ENCODE results near the gene HSD11B1. TPM values are rescaled to one million over a fixed set of nuclear protein-coding genes. Genes with fewer than 3 reads are reported as not detected.
A peak's percentile ranks its signal among the peaks of the same experiment; 100 is the strongest.

Gene HSD11B1
- polyA plus RNA-seq, 2 donors, result 0.24 to 0.41 TPM

GRCh38 chr1:209705033-209705598 is 470 bp downstream of the HSD11B1 start:
- H3K27ac ChIP-seq (ENCODE audit: low read depth in 2 of 2, low read length in 1 of 2), result no peak overlapping the region

DNA sequence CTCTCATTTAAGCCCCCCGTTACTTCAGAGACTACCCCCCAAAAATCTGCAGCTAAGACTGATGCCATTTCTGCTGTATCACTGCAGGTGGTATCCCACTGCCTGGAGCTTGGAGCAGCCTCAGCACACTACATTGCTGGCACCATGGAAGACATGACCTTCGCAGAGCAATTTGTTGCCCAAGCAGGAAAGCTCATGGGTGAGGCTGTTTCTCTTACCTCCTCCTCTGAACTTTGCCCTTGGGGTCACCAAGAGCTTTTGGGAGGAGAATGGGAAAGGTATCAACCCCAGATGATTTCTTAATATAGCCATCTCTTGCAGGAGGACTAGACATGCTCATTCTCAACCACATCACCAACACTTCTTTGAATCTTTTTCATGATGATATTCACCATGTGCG is 2.0 kb downstream of the HSD11B1 start:
- Histone ChIP-seq H3K36me3 (ENCODE audit: control insufficient read depth in 2 of 2, insufficient read depth in 2 of 2, low read length in 1 of 2) (no peaks in the 10 kb centered on the region), H3K27me3 (ENCODE audit: control insufficient read depth in 1 of 2, insufficient read depth in 2 of 2, low read length in 2 of 2) (peaks cover 0 to 3% of the 10 kb centered on the region in 2 donors), H3K27ac (ENCODE audit: low read depth in 2 of 2, low read length in 1 of 2) (no peak overlapping the region), H3K9me3 (ENCODE audit: control insufficient read depth in 2 of 2, insufficient read depth in 1 of 2, low read depth in 1 of 2, low read length in 1 of 2) (no peaks in the 10 kb centered on the region), H3K4me3 (ENCODE audit: low read depth in 1 of 2, low read length in 2 of 2) (no peak overlapping the region), H3K4me1 (ENCODE audit: control insufficient read depth in 2 of 2, insufficient read depth in 2 of 2, low read length in 1 of 2) (no peaks in the 10 kb centered on the region)
- WGBS, 2 donors, result 96% methylated on average over 3 of the region's 3 CpGs

More at GRCh38 chr1:209705033-209705598, 470 bp downstream of the HSD11B1 start:
- no peak overlapping the region for H3K4me3 ChIP-seq (ENCODE audit: low read depth in 1 of 2, low read length in 2 of 2)
- H3K36me3 ChIP-seq (ENCODE audit: control insufficient read depth in 2 of 2, insufficient read depth in 2 of 2, low read length in 1 of 2), result no peaks in the 10 kb centered on the region
- 75 to 83% methylated on average over 2 of the region's 2 CpGs for WGBS, 2 donors
- H3K4me1 ChIP-seq (ENCODE audit: control insufficient read depth in 2 of 2, insufficient read depth in 2 of 2, low read length in 1 of 2), result no peaks in the 10 kb centered on the region
- H3K9me3 ChIP-seq (ENCODE audit: control insufficient read depth in 2 of 2, insufficient read depth in 1 of 2, low read depth in 1 of 2, low read length in 1 of 2), result no peaks in the 10 kb centered on the region
- peaks cover 0 to 3% of the 10 kb centered on the region in 2 donors for H3K27me3 ChIP-seq (ENCODE audit: control insufficient read depth in 1 of 2, insufficient read depth in 2 of 2, low read length in 2 of 2)

DNA sequence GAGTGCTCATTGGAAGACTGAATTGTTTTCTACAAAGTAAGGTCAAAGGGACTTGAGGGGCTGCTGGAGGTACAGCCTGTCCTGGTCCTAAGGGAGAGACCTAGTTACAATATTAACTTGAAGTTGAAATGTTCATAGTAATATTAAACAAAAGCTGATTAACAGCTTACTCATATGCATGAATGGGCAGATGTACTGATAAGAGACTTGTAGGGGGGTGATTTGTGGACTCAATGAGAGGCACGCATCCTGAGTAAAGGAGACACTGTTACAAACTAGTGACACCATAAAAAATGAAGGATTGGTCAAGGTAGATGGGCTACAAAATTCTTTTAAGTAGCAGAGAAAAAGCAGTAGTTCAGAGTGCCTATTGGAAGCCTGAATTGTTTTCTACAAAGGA is 2.7 kb downstream of the HSD11B1 start:
- H3K36me3 ChIP-seq (ENCODE audit: control insufficient read depth in 2 of 2, insufficient read depth in 2 of 2, low read length in 1 of 2), result no peaks in the 10 kb centered on the region
- peaks cover 0 to 3% of the 10 kb centered on the region in 2 donors for H3K27me3 ChIP-seq (ENCODE audit: control insufficient read depth in 1 of 2, insufficient read depth in 2 of 2, low read length in 2 of 2)
- no peak overlapping the region for H3K4me3 ChIP-seq (ENCODE audit: low read depth in 1 of 2, low read length in 2 of 2)
- H3K9me3 ChIP-seq (ENCODE audit: control insufficient read depth in 2 of 2, insufficient read depth in 1 of 2, low read depth in 1 of 2, low read length in 1 of 2), result no peaks in the 10 kb centered on the region
- no peaks in the 10 kb centered on the region for H3K4me1 ChIP-seq (ENCODE audit: control insufficient read depth in 2 of 2, insufficient read depth in 2 of 2, low read length in 1 of 2)
- H3K27ac ChIP-seq (ENCODE audit: low read depth in 2 of 2, low read length in 1 of 2), result no peak overlapping the region
- WGBS, 2 donors, result 90 to 91% methylated on average over 1 of the region's 1 CpG

DNA sequence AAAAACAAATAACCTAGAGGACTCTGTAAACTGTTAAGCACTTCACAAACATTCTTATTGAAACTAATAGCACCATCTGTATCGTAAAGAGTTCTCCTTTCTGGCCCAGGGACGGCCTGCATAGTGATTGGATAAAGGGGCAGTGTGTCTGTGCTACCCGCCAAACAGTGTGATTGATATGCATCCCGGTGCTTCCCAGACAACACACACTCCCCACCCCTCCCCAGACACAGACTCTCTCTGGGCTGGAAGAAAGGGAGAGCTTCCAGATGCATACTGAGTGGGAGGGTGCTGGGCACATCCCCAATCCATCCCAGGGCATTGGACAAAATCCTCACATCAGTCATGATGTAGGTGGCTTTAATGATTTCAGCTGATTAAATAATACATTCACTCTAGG is 3.7 kb downstream of the HSD11B1 start:
- Histone ChIP-seq H3K4me3 (ENCODE audit: low read depth in 1 of 2, low read length in 2 of 2) (no peak overlapping the region), H3K4me1 (ENCODE audit: control insufficient read depth in 2 of 2, insufficient read depth in 2 of 2, low read length in 1 of 2) (no peaks in the 10 kb centered on the region), H3K27ac (ENCODE audit: low read depth in 2 of 2, low read length in 1 of 2) (no peak overlapping the region), H3K36me3 (ENCODE audit: control insufficient read depth in 2 of 2, insufficient read depth in 2 of 2, low read length in 1 of 2) (no peaks in the 10 kb centered on the region), H3K27me3 (ENCODE audit: control insufficient read depth in 1 of 2, insufficient read depth in 2 of 2, low read length in 2 of 2) (peaks cover 0 to 3% of the 10 kb centered on the region in 2 donors), H3K9me3 (ENCODE audit: control insufficient read depth in 2 of 2, insufficient read depth in 1 of 2, low read depth in 1 of 2, low read length in 1 of 2) (no peaks in the 10 kb centered on the region)
- WGBS, 2 donors, result 73% methylated on average over 4 of the region's 4 CpGs

GRCh38 chr1:209710093-209710492 is 5.4 kb downstream of the HSD11B1 start:
- no peaks in the 10 kb centered on the region for H3K9me3 ChIP-seq (ENCODE audit: control insufficient read depth in 2 of 2, insufficient read depth in 1 of 2, low read depth in 1 of 2, low read length in 1 of 2)
- 78 to 80% methylated on average over 2 of the region's 2 CpGs for WGBS, 2 donors
- H3K36me3 ChIP-seq (ENCODE audit: control insufficient read depth in 2 of 2, insufficient read depth in 2 of 2, low read length in 1 of 2), result no peaks in the 10 kb centered on the region
- H3K4me1 ChIP-seq (ENCODE audit: control insufficient read depth in 2 of 2, insufficient read depth in 2 of 2, low read length in 1 of 2), result peaks cover 2 to 3% of the 10 kb centered on the region in 2 donors
- peaks cover 0 to 3% of the 10 kb centered on the region in 2 donors for H3K27me3 ChIP-seq (ENCODE audit: control insufficient read depth in 1 of 2, insufficient read depth in 2 of 2, low read length in 2 of 2)
- H3K4me3 ChIP-seq (ENCODE audit: low read depth in 1 of 2, low read length in 2 of 2), result no peak overlapping the region
- no peak overlapping the region for H3K27ac ChIP-seq (ENCODE audit: low read depth in 2 of 2, low read length in 1 of 2)

- Histone ChIP-seq H3K9me3 (ENCODE audit: control insufficient read depth in 2 of 2, insufficient read depth in 1 of 2, low read depth in 1 of 2, low read length in 1 of 2) (no peaks in the 10 kb centered on the region), H3K4me3 (ENCODE audit: low read depth in 1 of 2, low read length in 2 of 2) (no peak overlapping the region), H3K4me1 (ENCODE audit: control insufficient read depth in 2 of 2, insufficient read depth in 2 of 2, low read length in 1 of 2) (peaks cover 2 to 3% of the 10 kb centered on the region in 2 donors), H3K27me3 (ENCODE audit: control insufficient read depth in 1 of 2, insufficient read depth in 2 of 2, low read length in 2 of 2) (peaks cover 0 to 3% of the 10 kb centered on the region in 2 donors), H3K27ac (ENCODE audit: low read depth in 2 of 2, low read length in 1 of 2) (no peak overlapping the region), H3K36me3 (ENCODE audit: control insufficient read depth in 2 of 2, insufficient read depth in 2 of 2, low read length in 1 of 2) (no peaks in the 10 kb centered on the region)
- WGBS, 2 donors, result 75 to 87% methylated on average over 3 of the region's 3 CpGs
These were observed 6.2 kb downstream of the HSD11B1 start for GRCh38 chr1:209710847-209711246.

- no peaks in the 10 kb centered on the region for H3K27me3 ChIP-seq (ENCODE audit: control insufficient read depth in 1 of 2, insufficient read depth in 2 of 2, low read length in 2 of 2)
- peak overlapping the region in 1 of 2 donors; percentile 31 for H3K27ac ChIP-seq (ENCODE audit: low read depth in 2 of 2, low read length in 1 of 2)
- H3K9me3 ChIP-seq (ENCODE audit: control insufficient read depth in 2 of 2, insufficient read depth in 1 of 2, low read depth in 1 of 2, low read length in 1 of 2), result peaks cover 0 to under 1% of the 10 kb centered on the region in 2 donors
- 85 to 86% methylated on average over 2 of the region's 2 CpGs for WGBS, 2 donors
- no peak overlapping the region for H3K4me3 ChIP-seq (ENCODE audit: low read depth in 1 of 2, low read length in 2 of 2)
- no peaks in the 10 kb centered on the region for H3K36me3 ChIP-seq (ENCODE audit: control insufficient read depth in 2 of 2, insufficient read depth in 2 of 2, low read length in 1 of 2)
- peaks cover 2 to 3% of the 10 kb centered on the region in 2 donors for H3K4me1 ChIP-seq (ENCODE audit: control insufficient read depth in 2 of 2, insufficient read depth in 2 of 2, low read length in 1 of 2)
These were observed 9.7 kb downstream of the HSD11B1 start for GRCh38 chr1:209714338-209714737.

DNA sequence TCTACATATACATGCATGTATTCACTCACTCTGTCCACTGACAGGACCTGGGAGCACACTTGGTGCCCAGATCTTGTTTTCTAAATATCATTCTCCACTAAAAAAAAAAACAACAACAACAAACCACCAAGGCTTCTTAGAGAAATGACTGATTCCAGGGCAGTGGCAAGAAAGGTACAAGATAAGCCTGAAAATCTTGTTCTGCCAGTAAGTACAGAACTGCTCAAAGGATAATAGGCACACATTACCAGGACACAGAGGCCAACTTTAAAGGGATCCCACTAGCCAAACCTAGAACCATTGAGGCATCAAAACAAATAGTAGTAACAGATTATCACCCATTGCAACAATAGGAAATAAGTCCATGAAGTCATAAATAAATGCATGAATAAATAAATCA is 10.7 kb downstream of the HSD11B1 start:
- Histone ChIP-seq H3K27ac (ENCODE audit: low read depth in 2 of 2, low read length in 1 of 2) (no peak overlapping the region), H3K4me1 (ENCODE audit: control insufficient read depth in 2 of 2, insufficient read depth in 2 of 2, low read length in 1 of 2) (peaks cover 2 to 3% of the 10 kb centered on the region in 2 donors), H3K4me3 (ENCODE audit: low read depth in 1 of 2, low read length in 2 of 2) (no peak overlapping the region), H3K27me3 (ENCODE audit: control insufficient read depth in 1 of 2, insufficient read depth in 2 of 2, low read length in 2 of 2) (no peaks in the 10 kb centered on the region), H3K36me3 (ENCODE audit: control insufficient read depth in 2 of 2, insufficient read depth in 2 of 2, low read length in 1 of 2) (no peaks in the 10 kb centered on the region), H3K9me3 (ENCODE audit: control insufficient read depth in 2 of 2, insufficient read depth in 1 of 2, low read depth in 1 of 2, low read length in 1 of 2) (peaks cover 0 to 2% of the 10 kb centered on the region in 2 donors)

DNA sequence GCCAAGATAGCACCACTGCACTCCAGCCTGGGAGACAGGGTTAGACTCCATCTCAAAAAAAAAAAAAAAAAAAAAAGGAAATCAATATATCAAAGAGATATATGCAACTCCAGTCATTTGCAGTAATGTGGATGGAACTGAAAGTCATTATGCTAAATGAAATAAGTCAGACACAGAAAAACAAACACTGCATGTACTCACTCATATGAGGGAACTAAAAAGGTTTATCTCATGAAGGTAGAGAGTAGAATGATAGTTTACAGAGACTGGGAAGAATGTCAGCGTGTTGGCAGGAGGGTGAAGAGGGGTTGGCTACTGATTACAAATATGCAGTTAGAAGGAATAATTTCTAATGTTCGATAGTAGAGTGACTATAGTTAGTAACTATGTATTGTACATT is 13.2 kb downstream of the HSD11B1 start:
- H3K36me3 ChIP-seq (ENCODE audit: control insufficient read depth in 2 of 2, insufficient read depth in 2 of 2, low read length in 1 of 2), result no peaks in the 10 kb centered on the region
- WGBS, 2 donors, result 79 to 81% methylated on average over 2 of the region's 2 CpGs
- no peaks in the 10 kb centered on the region for H3K27me3 ChIP-seq (ENCODE audit: control insufficient read depth in 1 of 2, insufficient read depth in 2 of 2, low read length in 2 of 2)
- peaks cover 2 to 5% of the 10 kb centered on the region in 2 donors for H3K4me1 ChIP-seq (ENCODE audit: control insufficient read depth in 2 of 2, insufficient read depth in 2 of 2, low read length in 1 of 2)
- peaks cover 0 to 2% of the 10 kb centered on the region in 2 donors for H3K9me3 ChIP-seq (ENCODE audit: control insufficient read depth in 2 of 2, insufficient read depth in 1 of 2, low read depth in 1 of 2, low read length in 1 of 2)
- no peak overlapping the region for H3K27ac ChIP-seq (ENCODE audit: low read depth in 2 of 2, low read length in 1 of 2)
- no peak overlapping the region for H3K4me3 ChIP-seq (ENCODE audit: low read depth in 1 of 2, low read length in 2 of 2)

DNA sequence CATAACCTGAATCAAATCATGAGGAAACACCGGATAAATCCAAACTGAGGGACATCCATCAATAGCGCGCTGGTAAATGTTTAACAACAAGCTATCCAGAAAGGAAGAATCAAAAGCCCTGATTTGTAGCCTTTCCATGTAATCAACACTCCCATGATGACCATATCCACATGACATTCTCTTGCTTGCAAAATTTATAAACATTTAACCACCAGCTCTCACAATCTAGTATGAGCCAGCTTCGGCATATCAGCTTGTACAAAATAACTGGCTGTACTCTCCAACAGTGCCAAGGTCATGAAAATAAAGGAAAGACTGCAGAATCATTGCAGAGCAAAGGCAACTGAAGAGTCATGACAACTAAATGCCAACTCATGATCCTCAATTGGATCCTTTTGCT is 15.7 kb downstream of the HSD11B1 start:
- peaks cover 0 to 2% of the 10 kb centered on the region in 2 donors for H3K4me1 ChIP-seq (ENCODE audit: control insufficient read depth in 2 of 2, insufficient read depth in 2 of 2, low read length in 1 of 2)
- H3K27ac ChIP-seq (ENCODE audit: low read depth in 2 of 2, low read length in 1 of 2), result no peak overlapping the region
- H3K9me3 ChIP-seq (ENCODE audit: control insufficient read depth in 2 of 2, insufficient read depth in 1 of 2, low read depth in 1 of 2, low read length in 1 of 2), result peaks cover 0 to 2% of the 10 kb centered on the region in 2 donors
- H3K36me3 ChIP-seq (ENCODE audit: control insufficient read depth in 2 of 2, insufficient read depth in 2 of 2, low read length in 1 of 2), result no peaks in the 10 kb centered on the region
- no peaks in the 10 kb centered on the region for H3K27me3 ChIP-seq (ENCODE audit: control insufficient read depth in 1 of 2, insufficient read depth in 2 of 2, low read length in 2 of 2)
- WGBS, 2 donors, result 83 to 87% methylated on average over 4 of the region's 4 CpGs
- H3K4me3 ChIP-seq (ENCODE audit: low read depth in 1 of 2, low read length in 2 of 2), result no peak overlapping the region

Data from esophagus (tissue), 2 donors.